Activated T-cell treated with anti-CD3 and anti-CD28 coated beads, Interleukin-2, amount 50 U/mL, for 72 hours (primary cell): ENCODE measurements around the gene NUP62. TPM values are rescaled to one million over a fixed set of nuclear protein-coding genes. Genes with fewer than 3 reads are reported as not detected.

Source experiments
- ATAC-seq, 2 donors: fragments of 150-1000 bp; cut with Tn5 transposase; replicated peaks in 1 of 2; 2 replicates each; pipeline ENCODE4 v1.10.0; 2021; ENCODE audit warnings: moderate library complexity in 2 of 2, mild to moderate bottlenecking in 1 of 2
- DNase-seq, 2 donors: peaks; one replicate each; pipeline ENCODE4 v3.0.0; 2021 to 2022; ENCODE audit warnings: mixed read lengths in 1 of 2
- H3K27ac Mint-ChIP-seq: one replicate; pipeline ENCODE4 v1.8.0; 2022; ENCODE audit warnings: mild to moderate bottlenecking, moderate library complexity, mixed read lengths
- H3K27me3 Mint-ChIP-seq: one replicate; pipeline ENCODE4 v1.8.0; 2022; ENCODE audit warnings: low read depth, mixed read lengths
- H3K36me3 Mint-ChIP-seq, 2 donors: one replicate each; pipeline ENCODE4 v1.8.0; 2022; ENCODE audit warnings: mixed read lengths in 2 of 2, mild to moderate bottlenecking in 1 of 2; ENCODE audit not compliant: insufficient read depth in 2 of 2
- H3K4me1 Mint-ChIP-seq: one replicate; pipeline ENCODE4 v1.8.0; 2022; ENCODE audit warnings: low read depth, mixed read lengths
- H3K4me3 Mint-ChIP-seq, 2 donors: one replicate each; pipeline ENCODE4 v1.8.0; 2022; ENCODE audit warnings: mild to moderate bottlenecking in 2 of 2, mixed read lengths in 2 of 2, moderate library complexity in 2 of 2
- H3K9me3 Mint-ChIP-seq, 2 donors: one replicate each; pipeline ENCODE4 v1.8.0; 2022; ENCODE audit warnings: mixed read lengths in 2 of 2
- total RNA-seq, 2 donors: library from RNA; stranded (reverse); gene quantifications; one replicate each; pipeline ENCODE4 v1.2.3, GENCODE V29; 2022

NUP62 gene
- total RNA-seq, 2 donors from 2014 or later, result 135 to 139 TPM

DNA sequence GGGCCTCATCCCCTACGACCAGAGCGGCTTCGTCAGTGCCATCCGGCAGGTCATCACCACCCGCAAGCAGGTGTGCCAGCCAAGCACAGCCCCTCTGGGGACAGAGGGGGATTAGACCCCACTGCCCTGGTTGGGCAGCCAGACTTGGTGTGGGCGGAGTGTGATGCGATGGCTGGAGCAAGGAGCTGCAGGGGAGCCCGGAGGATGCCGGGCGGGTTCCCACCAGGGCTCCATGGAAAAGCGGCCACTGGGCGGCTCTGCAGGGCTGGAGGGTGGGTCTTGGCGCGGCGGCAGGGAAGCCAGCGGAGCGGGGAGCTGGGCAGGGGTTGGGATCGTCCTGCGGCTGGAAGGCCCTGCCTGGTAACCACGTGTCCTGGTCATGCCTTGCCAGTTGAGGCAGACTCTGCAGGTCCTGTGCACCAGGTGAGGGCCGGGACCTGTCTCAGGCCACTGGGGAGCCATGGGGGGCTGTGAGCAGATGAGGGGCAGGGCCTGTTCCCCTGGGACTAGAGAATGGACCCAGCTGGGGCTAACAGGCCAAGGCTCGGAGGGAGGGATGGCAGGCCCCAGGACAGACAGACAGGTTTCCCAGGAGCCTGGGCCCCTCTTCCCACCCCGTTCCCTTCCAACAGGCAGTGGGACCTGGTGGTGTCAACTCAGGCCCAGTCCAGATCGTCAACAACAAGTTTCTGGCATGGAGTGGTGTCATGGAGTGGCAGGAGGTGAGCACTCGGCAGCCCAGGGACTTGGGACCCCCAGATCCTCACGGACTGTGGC lies 72.1 kb downstream of the NUP62 start:
- no peak overlapping the region for H3K4me3 Mint-ChIP-seq
- no peaks in the 10 kb centered on the region for H3K9me3 Mint-ChIP-seq
- no peak for DNase-seq
- peaks cover 0 to 3% of the 10 kb centered on the region in 2 donors for H3K36me3 Mint-ChIP-seq
- peaks cover 18% of the 10 kb centered on the region for H3K4me1 Mint-ChIP-seq
- H3K27me3 Mint-ChIP-seq, result no peaks in the 10 kb centered on the region
- ATAC-seq, result no peak
- H3K27ac Mint-ChIP-seq, result no peak overlapping the region

Other genes starting within 250 kb of the NUP62 start
- 1 to 10 TPM; 4.1 to 8.1 TPM for gene ADM5, start 239.9 kb downstream of the NUP62 start, total RNA-seq
- gene CPT1C, start 238.4 kb downstream of the NUP62 start, total RNA-seq, result 1 to 10 TPM; 1.9 to 2.3 TPM
- 1 to 10 TPM in 1 of 2 donors, under 1 TPM in 1; 0.19 to 2.4 TPM for gene TSKS, start 166.2 kb downstream of the NUP62 start, total RNA-seq
- 10 to 100 TPM; 74.5 to 75.8 TPM for gene AP2A1, start 162.5 kb downstream of the NUP62 start, total RNA-seq
- gene FUZ, start 116.2 kb downstream of the NUP62 start, total RNA-seq, result 10 to 100 TPM; 24.7 to 37.3 TPM
- 10 to 100 TPM; 47.0 to 50.2 TPM for gene MED25, start 111.2 kb downstream of the NUP62 start, total RNA-seq
- 10 to 100 TPM; 63.8 to 73.3 TPM for gene PTOV1, start 78.3 kb downstream of the NUP62 start, total RNA-seq
- 10 to 100 TPM; 71.1 to 74.5 TPM for gene PNKP, start 61.9 kb downstream of the NUP62 start, total RNA-seq
- 10 to 100 TPM; 30.5 to 36.6 TPM for gene AKT1S1, start 52.1 kb downstream of the NUP62 start, total RNA-seq
- gene TBC1D17, start 51.8 kb downstream of the NUP62 start, total RNA-seq, result 10 to 100 TPM; 47.9 to 53.9 TPM
- 10 to 100 TPM; 16.7 to 42.3 TPM for gene IL4I1, start 32.6 kb downstream of the NUP62 start, total RNA-seq
- gene ATF5, start 299 bp downstream of the NUP62 start, total RNA-seq, result 10 to 100 TPM; 52.3 to 73.6 TPM
- not detected for gene SIGLEC11, start 31.7 kb upstream of the NUP62 start, total RNA-seq
- 10 to 100 TPM; 59.7 to 65.5 TPM for gene VRK3, start 95.9 kb upstream of the NUP62 start, total RNA-seq
- 10 to 100 TPM; 13.2 to 19.7 TPM for gene ZNF473, start 96.5 kb upstream of the NUP62 start, total RNA-seq
- not detected for gene IZUMO2, start 233.8 kb upstream of the NUP62 start, total RNA-seq